GM03348 (cell line): ENCODE measurements around the gene CAB39L.
A peak's percentile ranks its signal among the peaks of the same experiment; 100 is the strongest.
"Not testable (repeated sequence)": the region's sequence is repeated elsewhere in the genome, so short reads cannot be mapped to it uniquely, and the experiment has no call there.

Experiments
- DNase-seq: peaks from one replicate; pipeline ENCODE4 v3.0.0; 2012; ENCODE audit warnings: low spot score

CAB39L gene

GRCh38 chr13:49346460-49346859 is 97.4 kb downstream of the CAB39L start:
- no peak for DNase-seq

GRCh38 chr13:49343731-49344130 is 100.1 kb downstream of the CAB39L start:
- DNase-seq = no peak

DNA sequence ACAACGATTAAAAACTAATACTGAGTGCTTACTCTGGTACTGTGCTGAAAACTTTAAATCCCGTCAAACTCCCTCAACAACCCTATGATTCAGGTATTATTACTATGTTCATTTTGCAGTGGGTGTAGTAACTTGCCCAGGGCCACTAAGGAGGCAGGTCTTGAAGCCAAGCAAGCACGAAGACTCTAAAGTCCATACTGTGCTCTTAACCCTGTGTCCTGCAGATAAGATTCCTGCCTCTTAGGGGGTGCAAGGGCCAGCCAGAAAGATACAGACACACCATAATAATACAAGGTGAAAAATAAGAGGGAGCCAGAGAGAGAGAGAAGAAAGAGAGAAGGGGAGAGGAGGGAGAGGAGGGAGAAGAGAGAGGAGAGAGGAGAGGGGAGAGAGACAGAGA is 100.6 kb downstream of the CAB39L start:
- DNase-seq = no peak

DNA sequence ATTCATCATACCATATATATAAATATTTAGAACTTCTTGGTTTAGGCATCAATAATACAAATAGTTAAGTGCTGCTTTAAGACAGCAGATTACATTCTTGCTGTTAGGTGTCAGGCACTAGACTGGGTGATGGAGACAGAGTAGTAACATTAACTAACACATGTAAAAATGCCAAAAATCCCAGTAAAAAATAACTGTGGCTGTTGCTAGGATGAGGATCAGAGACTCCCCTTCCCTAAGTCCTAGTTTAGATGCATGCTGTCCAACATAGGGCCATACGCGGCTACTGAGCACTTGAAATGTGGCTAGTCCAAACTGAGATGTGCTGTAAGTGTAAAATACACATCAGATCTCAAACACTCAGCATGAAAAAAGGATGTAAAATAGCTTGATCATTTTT is 101.4 kb downstream of the CAB39L start:
- no peak for DNase-seq

GRCh38 chr13:49341941-49342340 is 101.9 kb downstream of the CAB39L start:
- no peak for DNase-seq

DNA sequence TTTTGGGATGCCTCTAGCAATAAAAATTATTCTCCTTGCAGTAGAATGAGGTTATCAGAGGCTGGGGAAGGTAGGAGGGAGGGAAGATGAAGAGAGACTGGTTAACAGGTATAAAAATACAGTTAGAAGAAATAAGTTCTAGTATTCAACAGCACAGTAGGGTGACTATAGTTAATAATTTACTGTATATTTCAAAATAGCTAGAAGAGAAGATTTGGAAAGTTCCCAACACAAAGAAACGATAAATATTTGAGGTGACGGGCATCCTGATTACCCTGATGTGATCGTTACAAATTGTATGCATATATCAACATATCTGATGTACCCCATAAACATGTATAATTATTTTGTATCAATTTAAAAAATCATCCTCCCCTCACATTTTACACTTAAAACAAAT is 102.3 kb downstream of the CAB39L start:
- DNase-seq = no peak

DNA sequence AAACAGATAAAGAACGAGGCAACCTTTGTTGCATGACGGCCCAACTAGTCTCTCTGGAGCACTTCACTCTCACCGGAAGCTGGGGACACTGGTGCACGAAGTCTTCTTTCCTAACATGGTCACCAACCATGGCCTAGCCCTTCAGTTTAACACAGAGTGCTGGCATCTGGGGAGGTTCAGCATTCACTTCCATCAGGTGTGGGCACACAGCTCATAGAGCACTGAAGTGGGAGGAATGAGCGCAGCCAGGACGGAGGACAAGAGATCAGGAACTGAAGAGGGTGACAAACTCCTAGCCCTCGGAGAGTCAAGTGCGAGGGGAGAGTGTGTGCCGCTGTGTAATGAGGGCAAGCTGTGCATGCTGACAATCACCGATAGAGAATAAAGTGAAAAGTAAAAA is 103.7 kb downstream of the CAB39L start:
- DNase-seq = no peak

GRCh38 chr13:49336655-49337054 is 107.2 kb downstream of the CAB39L start:
- DNase-seq = no peak

DNA sequence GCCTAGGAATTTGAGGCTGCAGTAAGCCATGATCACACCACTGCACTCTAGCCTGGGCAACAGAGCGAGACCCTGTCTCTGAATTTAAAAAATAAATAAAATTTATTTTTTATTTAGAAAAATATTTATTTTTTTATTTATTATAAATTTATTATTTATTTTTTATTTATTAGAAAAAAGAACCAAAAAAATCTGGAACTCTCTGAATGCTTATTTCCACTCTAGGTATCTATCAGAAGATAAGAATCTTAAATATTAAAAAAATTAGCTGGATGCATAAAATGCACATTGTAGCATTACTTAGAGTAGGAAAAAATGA is 113.4 kb downstream of the CAB39L start:
- no peak for DNase-seq

- DNase-seq = no peak
Observed at GRCh38 chr13:49329831-49330545, 113.9 kb downstream of the CAB39L start.

- not testable (repeated sequence) for DNase-seq
Observed at GRCh38 chr13:49327145-49327544, 116.7 kb downstream of the CAB39L start.

DNA sequence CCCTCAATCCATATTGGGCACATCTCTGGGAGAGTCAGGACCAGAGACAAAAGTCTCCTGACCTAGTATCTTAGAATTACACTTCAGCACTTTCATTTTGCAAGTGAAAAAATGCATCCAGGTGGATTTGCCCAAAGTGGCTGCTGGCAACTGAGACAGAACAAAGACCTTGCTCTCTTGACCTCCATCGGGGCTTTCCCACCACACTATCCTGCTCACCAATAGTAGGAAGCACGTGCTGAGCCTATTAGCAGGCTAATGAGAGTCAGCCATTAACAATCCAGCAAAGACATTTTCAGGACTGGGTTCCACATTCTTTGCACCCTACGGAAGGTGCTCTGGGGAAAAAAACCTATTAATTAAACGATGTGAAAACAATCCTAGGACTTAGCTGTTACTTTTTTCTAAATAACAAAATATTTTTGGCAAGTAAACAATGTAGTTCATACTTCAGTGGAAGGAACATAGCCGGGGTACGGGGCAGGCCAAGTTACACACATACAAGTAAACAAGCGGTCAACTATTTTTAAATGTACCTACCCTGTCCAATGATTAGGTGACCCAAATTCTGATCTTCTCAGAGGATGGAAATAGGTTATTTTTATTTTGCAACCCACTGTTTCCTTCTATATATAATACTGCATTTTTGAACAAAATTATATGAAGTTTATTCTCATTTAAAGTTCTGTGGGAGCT is 117.5 kb downstream of the CAB39L start:
- no peak for DNase-seq

GRCh38 chr13:49323344-49323743 is 120.5 kb downstream of the CAB39L start:
- no peak for DNase-seq

- no peak for DNase-seq
Observed at GRCh38 chr13:49322702-49323101, 121.2 kb downstream of the CAB39L start.

DNA sequence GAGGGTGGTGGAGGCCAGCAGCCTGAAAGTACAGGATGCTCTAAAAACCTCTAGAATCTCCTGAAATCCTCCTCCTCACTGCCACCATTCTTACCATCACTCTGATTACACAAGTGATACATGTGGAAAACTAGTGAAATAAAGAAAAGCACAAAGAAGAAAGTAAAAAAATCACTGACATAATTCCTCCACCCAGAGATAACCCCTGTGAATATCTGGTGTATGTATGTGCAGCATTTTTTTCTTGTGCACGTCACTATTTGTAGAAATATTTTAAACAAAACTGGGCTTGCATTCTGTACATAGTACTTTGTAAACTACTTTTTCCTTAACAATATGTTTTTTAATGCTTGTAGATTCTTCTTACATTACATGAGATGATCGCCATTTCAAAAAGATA is 122.9 kb downstream of the CAB39L start:
- DNase-seq = no peak

DNA sequence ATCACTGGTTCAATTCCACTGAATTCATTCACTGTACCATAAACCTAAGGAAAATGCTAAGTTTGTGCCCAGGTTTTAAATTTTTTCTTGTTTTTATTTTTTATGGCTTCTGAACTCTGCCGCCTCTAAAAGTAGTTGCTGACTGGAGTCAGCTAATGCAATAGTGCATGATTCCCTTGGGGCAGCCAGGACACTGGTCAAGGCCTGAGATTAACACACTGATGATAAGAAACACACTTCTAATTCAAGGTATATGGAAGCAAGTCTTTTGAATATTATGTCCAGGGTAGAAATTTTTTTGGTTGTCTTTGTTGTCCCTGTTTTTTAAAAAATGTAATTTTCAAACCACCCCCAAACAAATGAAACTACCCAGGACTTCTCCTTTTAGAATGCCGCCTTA is 123.9 kb downstream of the CAB39L start:
- no peak for DNase-seq

DNA sequence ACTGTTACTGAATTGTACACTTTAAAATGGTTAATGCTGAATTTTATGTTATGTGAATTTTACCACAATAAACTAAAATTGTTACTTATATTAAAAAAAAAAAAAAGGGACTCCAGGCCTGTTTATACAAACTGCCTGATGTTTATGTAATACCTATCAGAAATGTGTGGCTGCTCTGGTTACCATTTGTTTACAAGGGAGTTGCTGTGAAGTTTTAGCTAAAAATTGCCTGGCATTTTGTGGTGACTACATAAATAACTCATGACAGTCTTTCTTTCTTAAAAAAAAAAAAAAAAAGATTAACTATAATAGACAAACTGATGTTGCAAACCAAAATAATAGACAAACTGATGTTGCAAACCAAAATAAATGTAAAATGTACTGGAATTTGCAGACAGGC is 124.3 kb downstream of the CAB39L start:
- DNase-seq = no peak

DNA sequence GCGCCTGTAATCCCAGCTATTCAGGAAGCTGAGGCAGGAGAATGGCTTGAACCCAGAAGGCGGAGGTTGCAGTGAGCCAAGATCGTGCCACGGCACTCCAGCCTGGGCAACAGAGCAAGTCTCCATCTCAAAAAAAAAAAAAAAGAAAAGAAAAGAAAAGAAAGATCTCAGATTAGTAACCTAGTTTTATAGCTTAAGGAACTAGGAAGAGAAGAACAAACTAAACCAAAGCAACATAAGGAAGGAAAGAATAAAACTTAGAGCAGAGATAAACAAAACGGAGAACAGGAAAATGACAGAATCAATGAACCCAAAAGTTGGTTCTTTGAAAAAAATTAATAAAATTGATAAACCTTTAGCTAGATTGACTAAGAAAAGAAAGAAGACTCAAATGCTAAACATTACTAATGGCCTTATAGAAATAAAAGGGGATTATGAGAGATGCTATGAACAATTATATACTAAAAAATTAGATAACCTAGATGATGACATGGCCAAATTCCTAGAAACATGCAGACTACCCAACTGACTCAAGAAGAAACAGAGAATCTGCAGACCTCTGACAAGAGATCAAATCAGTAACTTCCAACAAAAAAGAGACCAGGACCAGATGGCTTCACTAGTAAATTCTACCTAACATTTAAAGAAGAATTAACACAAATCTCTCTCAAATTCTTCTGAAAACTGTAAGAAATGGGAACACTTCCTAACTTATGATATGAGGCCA is 127.9 kb downstream of the CAB39L start:
- no peak for DNase-seq

DNA sequence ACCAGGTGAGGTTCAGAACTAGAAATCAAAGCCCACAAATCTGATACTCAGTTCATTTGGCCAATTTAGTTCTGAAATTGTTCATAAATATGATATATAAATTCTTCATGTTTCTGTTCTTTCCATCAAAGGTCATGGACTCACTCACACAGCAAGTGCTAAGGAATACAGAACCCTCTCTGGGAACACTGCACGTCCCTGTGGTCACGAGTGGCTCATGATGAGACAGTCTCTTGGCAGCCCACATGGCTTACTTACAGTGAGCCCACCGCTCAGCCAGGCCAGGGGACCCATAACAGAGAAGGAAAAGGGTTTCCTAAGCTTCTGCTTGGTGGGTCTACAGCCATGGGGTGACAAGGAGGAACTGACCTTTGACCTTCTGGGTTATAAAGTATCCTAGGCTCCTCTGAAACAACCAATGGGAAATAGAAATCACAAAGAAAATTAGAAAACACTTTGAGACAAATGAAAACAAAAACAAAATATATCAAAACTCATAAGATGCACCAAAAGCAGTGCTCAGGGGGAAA is 128.8 kb downstream of the CAB39L start:
- DNase-seq = no peak

DNA sequence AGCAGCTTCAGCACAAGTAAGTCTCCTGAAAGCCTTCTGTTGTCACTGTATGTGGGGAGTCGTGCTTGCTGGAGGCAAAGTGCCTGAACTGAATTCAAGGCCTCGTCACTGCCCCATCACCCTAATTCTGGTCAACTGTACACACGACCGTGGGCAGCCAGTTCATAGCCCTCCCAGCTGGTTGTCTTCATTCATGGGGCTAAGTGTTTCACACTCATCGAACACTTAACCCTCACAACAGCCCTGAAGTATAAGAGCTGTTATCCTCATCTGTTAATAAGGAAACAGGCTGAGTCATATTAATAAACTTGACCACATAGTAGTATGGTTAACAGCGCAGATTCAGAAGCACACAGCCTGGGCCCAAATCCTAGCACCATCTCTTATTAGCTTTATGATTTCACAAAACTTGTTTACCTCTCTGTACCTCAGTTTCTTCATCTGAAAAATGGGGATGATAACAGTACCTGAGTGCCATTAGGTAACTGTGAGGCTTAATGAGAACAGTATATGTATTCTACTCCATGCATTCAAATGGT is 129.5 kb downstream of the CAB39L start:
- DNase-seq = peak; percentile 31

DNA sequence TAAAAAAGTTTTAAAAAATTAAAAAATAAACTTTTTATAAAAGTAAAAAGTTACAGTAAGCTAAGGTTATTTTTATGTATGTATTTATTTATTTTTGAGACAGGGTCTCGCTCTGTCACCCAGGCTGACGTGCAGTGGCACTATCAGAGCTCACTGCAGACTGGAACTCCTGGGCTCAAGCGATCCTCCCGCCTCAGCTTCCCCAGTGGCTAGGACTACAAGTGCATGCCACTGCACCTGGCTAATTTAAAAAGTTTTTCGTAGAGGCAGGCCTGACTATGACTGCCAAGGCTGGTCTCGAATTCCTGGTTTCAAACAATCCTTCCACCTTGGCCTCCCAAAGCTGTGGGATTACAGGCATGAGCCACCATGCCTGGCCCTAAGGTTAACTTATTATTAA is 132.0 kb downstream of the CAB39L start:
- no peak for DNase-seq

- DNase-seq = no peak
Observed at GRCh38 chr13:49310251-49310650, 133.6 kb downstream of the CAB39L start.

DNA sequence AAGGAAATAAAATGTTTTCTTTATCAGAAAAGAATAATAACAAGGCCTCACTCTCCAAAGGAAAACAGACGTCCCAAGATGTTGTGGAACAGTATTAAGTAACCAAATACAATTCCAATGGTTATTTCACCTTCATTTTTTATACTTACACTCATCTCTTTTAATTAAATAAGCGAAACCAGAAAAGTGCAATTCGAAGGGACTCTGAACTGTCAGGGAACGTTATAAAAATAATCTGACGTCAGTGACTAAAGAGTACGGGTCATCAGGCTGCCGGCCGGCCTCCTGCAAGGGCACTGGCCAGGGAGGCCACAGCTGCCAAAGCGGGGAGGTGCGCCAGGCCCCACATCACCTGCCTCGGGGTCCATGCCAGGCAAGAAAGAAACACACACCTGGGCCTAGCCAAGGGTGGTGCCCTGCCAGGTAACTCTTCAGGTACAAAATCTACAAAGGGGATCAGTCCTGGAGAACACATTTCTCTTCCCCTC is 134.9 kb downstream of the CAB39L start:
- no peak for DNase-seq
